HEK293T (cell line): Measurements from ENCODE around the gene GRAP2.
"Not testable (repeated sequence)": the region's sequence is repeated elsewhere in the genome, so short reads cannot be mapped to it uniquely, and the experiment has no call there.

ENCODE experiments used
- ARNT ChIP-seq: fragments of 450-650 bp; IDR thresholded peaks from 2 replicates; pipeline ENCODE4 v1.6.1; 2017; ENCODE audit warnings: mild to moderate bottlenecking
- BHLHE40 ChIP-seq: fragments of 450-650 bp; IDR thresholded peaks from 2 replicates; pipeline ENCODE4 v1.6.1; 2016; ENCODE audit warnings: mild to moderate bottlenecking, moderate library complexity, borderline replicate concordance
- ELF4 ChIP-seq: fragments of 450-650 bp; IDR thresholded peaks from 2 replicates; pipeline ENCODE4 v1.6.1; 2017; ENCODE audit warnings: antibody characterized with exemption
- FOXA1 ChIP-seq: fragments of 450-650 bp; IDR thresholded peaks from 2 replicates; pipeline ENCODE4 v1.6.1; 2016; ENCODE audit warnings: mild to moderate bottlenecking
- FOXK2 ChIP-seq: fragments of 450-650 bp; IDR thresholded peaks from 2 replicates; pipeline ENCODE4 v1.6.1; 2016; ENCODE audit warnings: mild to moderate bottlenecking
- FOXM1 ChIP-seq: fragments of 450-650 bp; IDR thresholded peaks from 2 replicates; pipeline ENCODE4 v1.6.1; 2017; ENCODE audit warnings: mild to moderate bottlenecking, borderline replicate concordance
- HDGF ChIP-seq: fragments of 450-650 bp; IDR thresholded peaks from 2 replicates; pipeline ENCODE4 v1.6.1; 2017; ENCODE audit warnings: antibody characterized with exemption, borderline replicate concordance
- L3MBTL2 ChIP-seq: fragments of 450-650 bp; conservative IDR thresholded peaks from 2 replicates; pipeline ENCODE4 v1.6.1; 2016; ENCODE audit warnings: mild to moderate bottlenecking
- NFRKB ChIP-seq: fragments of 450-650 bp; IDR thresholded peaks from 2 replicates; pipeline ENCODE4 v1.6.1; 2016; ENCODE audit warnings: mild to moderate bottlenecking, moderate library complexity
- PKNOX1 ChIP-seq: fragments of 450-650 bp; IDR thresholded peaks from 2 replicates; pipeline ENCODE4 v1.6.1; 2016
- SP1 ChIP-seq: fragments of 450-650 bp; IDR thresholded peaks from 2 replicates; pipeline ENCODE4 v1.6.1; 2017
- SUZ12 ChIP-seq: fragments of 450-650 bp; IDR thresholded peaks from 2 replicates; pipeline ENCODE4 v1.6.1; 2016; ENCODE audit warnings: mild to moderate bottlenecking
- TARDBP ChIP-seq: fragments of 450-650 bp; IDR thresholded peaks from 2 replicates; pipeline ENCODE4 v1.6.1; 2016

GRCh38 chr22:39869797-39870196, 31.1 kb upstream of the GRAP2 start:
- TF ChIP-seq SUZ12, PKNOX1, FOXK2, SP1, FOXM1, TARDBP, HDGF, FOXA1, NFRKB, BHLHE40, L3MBTL2, ELF4, ARNT: not testable (repeated sequence)
